ENCODE measurements around the gene WDR6.
A peak's percentile ranks its signal among the peaks of the same experiment; 100 is the strongest.

WDR6 gene

DNA sequence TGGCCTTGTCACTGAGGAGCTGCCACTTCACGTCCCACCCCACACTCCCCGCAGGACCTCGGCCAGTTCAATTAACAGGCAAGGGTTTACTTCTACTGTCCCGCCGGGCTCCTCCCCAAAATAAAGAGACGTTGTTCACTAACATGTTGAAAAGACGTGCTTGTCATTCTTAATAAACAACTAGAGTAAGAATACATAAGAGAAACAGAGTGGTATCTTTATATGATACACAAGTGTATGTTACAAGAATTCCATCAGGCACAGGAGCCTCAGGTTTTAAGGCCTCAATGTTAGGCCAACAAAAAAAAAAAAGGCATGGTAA is 22.3 kb downstream of the WDR6 start:
- H3K4me3 Mint-ChIP-seq, result peak overlapping the region; percentile 98
- H3K9me3 Mint-ChIP-seq, result no peaks in the 10 kb centered on the region
- H3K4me1 Mint-ChIP-seq, result peaks cover 41% of the 10 kb centered on the region
- peaks cover 22% of the 10 kb centered on the region for H3K36me3 Mint-ChIP-seq
- no peaks in the 10 kb centered on the region for H3K27me3 Mint-ChIP-seq
- peak overlapping the region; percentile 97 for H3K27ac Mint-ChIP-seq

DNA sequence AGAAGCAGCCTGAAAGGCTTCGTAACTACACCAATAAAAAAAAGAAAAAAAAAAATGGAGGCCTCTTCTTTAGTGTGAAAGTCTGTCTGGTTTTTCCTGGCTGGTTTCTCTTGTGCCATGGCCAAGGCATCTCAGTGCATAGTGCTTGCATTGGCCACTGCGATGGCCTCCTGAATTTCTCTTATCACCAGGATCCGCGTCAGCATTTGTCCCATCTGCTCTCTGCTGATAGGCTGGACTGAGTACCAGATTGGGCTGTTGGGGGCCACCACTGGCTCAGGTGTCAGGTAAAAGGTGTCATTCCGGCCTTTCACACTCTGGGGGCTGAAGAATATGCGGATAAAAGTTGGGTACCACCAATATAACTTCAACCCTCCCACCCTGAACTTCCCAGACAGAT is 23.1 kb downstream of the WDR6 start:
- Mint-ChIP-seq H3K9me3 (no peaks in the 10 kb centered on the region), H3K27ac (no peak overlapping the region), H3K4me3 (no peak overlapping the region), H3K27me3 (no peaks in the 10 kb centered on the region), H3K36me3 (peaks cover 22% of the 10 kb centered on the region), H3K4me1 (peaks cover 33% of the 10 kb centered on the region)

GRCh38 chr3:49032646-49033304 is 25.6 kb downstream of the WDR6 start:
- H3K27me3 Mint-ChIP-seq, result no peaks in the 10 kb centered on the region
- H3K36me3 Mint-ChIP-seq, result peaks cover 13% of the 10 kb centered on the region
- peak overlapping the region; percentile 3 for H3K27ac Mint-ChIP-seq

DNA sequence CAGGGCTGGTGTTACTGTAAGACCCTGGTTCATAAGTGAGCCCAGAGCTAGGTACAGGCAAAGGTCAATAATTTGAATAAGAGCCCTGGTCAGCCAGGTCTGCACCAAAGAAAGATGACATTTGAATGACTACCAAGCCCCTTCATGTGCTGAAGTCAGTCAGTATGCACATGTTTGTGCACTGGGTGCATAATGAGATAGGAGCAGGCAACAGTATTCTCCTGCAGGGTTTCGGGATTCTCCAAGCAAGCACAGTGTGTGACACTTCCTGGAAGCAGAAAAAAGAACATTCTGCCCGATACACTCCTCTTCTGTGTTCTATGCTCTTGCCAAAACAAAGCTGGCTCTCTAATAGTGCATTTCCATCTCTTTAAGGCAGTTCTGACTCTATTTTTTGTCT is 27.5 kb downstream of the WDR6 start:
- H3K27ac Mint-ChIP-seq, result peak overlapping the region; percentile 23
- H3K36me3 Mint-ChIP-seq, result peaks cover 5% of the 10 kb centered on the region
- no peaks in the 10 kb centered on the region for H3K27me3 Mint-ChIP-seq
- H3K4me3 Mint-ChIP-seq, result no peak overlapping the region
- H3K4me1 Mint-ChIP-seq, result peaks cover 2% of the 10 kb centered on the region
- H3K9me3 Mint-ChIP-seq, result no peaks in the 10 kb centered on the region

More at GRCh38 chr3:49032646-49033304, 25.6 kb downstream of the WDR6 start:
- no peak overlapping the region for H3K4me3 Mint-ChIP-seq
- H3K9me3 Mint-ChIP-seq, result no peaks in the 10 kb centered on the region
- H3K4me1 Mint-ChIP-seq, result peaks cover 18% of the 10 kb centered on the region

DNA sequence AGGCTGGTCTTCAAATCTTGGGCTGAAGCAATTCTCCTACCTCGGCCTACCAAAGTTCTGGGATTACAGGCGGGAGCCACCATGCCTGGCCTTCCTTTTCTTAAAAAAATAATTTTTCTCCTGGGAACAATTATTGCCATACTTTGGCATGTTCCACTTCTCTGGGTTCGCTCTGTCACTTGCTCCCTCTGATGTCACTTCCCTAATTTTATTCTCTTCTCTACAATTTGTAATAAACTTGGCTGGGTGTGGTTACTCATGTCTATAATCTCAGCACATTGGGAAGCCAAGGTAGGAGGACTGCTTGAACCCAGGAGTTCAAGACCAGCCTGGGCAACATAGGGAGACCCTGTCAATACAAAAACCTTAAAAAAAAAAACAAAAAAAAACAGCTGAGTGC is 28.1 kb downstream of the WDR6 start:
- Mint-ChIP-seq H3K36me3 (peaks cover 5% of the 10 kb centered on the region), H3K27me3 (no peaks in the 10 kb centered on the region), H3K4me3 (no peak overlapping the region), H3K4me1 (no peaks in the 10 kb centered on the region), H3K27ac (peak overlapping the region; percentile 41), H3K9me3 (no peaks in the 10 kb centered on the region)

DNA sequence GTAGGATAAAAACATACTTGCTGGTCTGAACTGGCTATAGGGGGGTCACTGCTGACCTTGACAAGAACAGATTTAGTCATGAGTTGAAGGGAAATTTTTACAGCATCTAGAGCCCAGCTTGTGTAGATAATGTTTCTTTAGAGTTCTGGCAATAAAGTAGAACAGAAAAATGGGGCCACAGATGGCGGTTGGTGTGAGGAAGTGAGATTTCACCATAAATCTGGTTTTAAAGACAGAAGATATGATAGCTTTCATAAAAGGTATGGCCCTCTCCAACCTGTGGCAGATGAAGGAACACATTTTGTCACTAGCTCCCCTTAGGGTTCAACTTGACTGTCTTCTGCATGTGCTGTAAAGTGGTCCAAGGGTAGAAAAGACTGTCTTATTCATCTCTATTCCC is 46.4 kb downstream of the WDR6 start:
- Mint-ChIP-seq H3K27ac (no peak overlapping the region), H3K36me3 (peaks cover 11% of the 10 kb centered on the region), H3K9me3 (no peaks in the 10 kb centered on the region), H3K4me1 (peaks cover 25% of the 10 kb centered on the region), H3K27me3 (no peaks in the 10 kb centered on the region), H3K4me3 (no peak overlapping the region)

GRCh38 chr3:49054344-49054862 is 47.2 kb downstream of the WDR6 start:
- Mint-ChIP-seq H3K4me3 (no peak overlapping the region), H3K27ac (peak overlapping the region; percentile 3), H3K4me1 (peaks cover 25% of the 10 kb centered on the region), H3K36me3 (peaks cover 11% of the 10 kb centered on the region), H3K9me3 (no peaks in the 10 kb centered on the region), H3K27me3 (no peaks in the 10 kb centered on the region)

GRCh38 chr3:49057268-49057667 is 50.1 kb downstream of the WDR6 start:
- Mint-ChIP-seq H3K4me3 (no peak overlapping the region), H3K27me3 (no peaks in the 10 kb centered on the region), H3K9me3 (no peaks in the 10 kb centered on the region), H3K27ac (no peak overlapping the region), H3K4me1 (peaks cover 10% of the 10 kb centered on the region), H3K36me3 (peaks cover 8% of the 10 kb centered on the region)

DNA sequence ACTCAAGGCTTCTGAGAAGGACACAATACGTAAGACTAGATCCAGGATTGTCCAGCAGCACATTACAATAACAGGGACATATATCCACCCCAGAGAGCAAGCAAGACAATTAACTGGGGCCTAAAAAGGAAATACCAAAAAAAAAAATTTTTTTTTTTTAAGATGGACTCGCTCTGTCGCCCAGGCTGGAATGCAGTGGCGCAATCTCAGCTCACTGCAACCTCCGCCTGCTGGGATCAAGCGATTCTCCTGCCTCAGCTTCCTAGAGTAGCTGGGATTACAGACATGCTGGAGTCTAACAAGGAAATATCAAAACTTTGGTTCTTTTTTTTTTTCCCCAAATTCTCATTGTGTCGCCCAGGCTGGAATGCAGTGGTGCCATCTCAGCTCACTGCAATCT is 50.8 kb downstream of the WDR6 start:
- no peak overlapping the region for H3K27ac Mint-ChIP-seq
- H3K27me3 Mint-ChIP-seq, result no peaks in the 10 kb centered on the region
- H3K36me3 Mint-ChIP-seq, result peaks cover 5% of the 10 kb centered on the region
- no peaks in the 10 kb centered on the region for H3K9me3 Mint-ChIP-seq
- no peak overlapping the region for H3K4me3 Mint-ChIP-seq
- peaks cover 7% of the 10 kb centered on the region for H3K4me1 Mint-ChIP-seq

All from activated naive CD4-positive, alpha-beta T cell treated with anti-CD3 and anti-CD28 coated beads, Interleukin-2, amount 50 U/mL, for 24 hours (primary cell).